Measurements from ENCODE around the gene ADM2. TPM values are rescaled to one million over a fixed set of nuclear protein-coding genes. Genes with fewer than 3 reads are reported as not detected.
"Not testable (repeated sequence)": the region's sequence is repeated elsewhere in the genome, so short reads cannot be mapped to it uniquely, and the experiment has no call there.

The ADM2 gene
- 10 to 100 TPM in 2 of 4 donors, 1 to 10 TPM in 2; 2.2 to 14.7 (median 8.7) TPM for polyA plus RNA-seq
- long read RNA-seq, donor 1, full-length matches to known transcripts, result 15 of 15 reads
- long read RNA-seq, donor 1, partial matches to known transcripts, result 0 of 15 reads
- long read RNA-seq, donor 1, other reads (novel, unspliced or antisense), result 0 of 15 reads
- long read RNA-seq, donor 2, full-length matches to known transcripts, result 1 of 1 reads
- long read RNA-seq, donor 2, partial matches to known transcripts, result 0 of 1 reads
- long read RNA-seq, donor 2, other reads (novel, unspliced or antisense), result 0 of 1 reads
- long read RNA-seq, donor 3, full-length matches to known transcripts, result 5 of 5 reads
- long read RNA-seq, donor 3, partial matches to known transcripts, result 0 of 5 reads
- long read RNA-seq, donor 3, other reads (novel, unspliced or antisense), result 0 of 5 reads
- long read RNA-seq, donor 4, result 0 reads
- long read RNA-seq, donor 5, full-length matches to known transcripts, result 2 of 2 reads
- long read RNA-seq, donor 5, partial matches to known transcripts, result 0 of 2 reads
- long read RNA-seq, donor 5, other reads (novel, unspliced or antisense), result 0 of 2 reads
- long read RNA-seq, donor 6, full-length matches to known transcripts, result 2 of 2 reads
- long read RNA-seq, donor 6, partial matches to known transcripts, result 0 of 2 reads
- long read RNA-seq, donor 6, other reads (novel, unspliced or antisense), result 0 of 2 reads
- long read RNA-seq, donor 7, result 0 reads
- long read RNA-seq, donor 8, result 0 reads
- long read RNA-seq, donor 9, full-length matches to known transcripts, result 1 of 1 reads
- long read RNA-seq, donor 9, partial matches to known transcripts, result 0 of 1 reads
- long read RNA-seq, donor 9, other reads (novel, unspliced or antisense), result 0 of 1 reads
- long read RNA-seq, donor 10, result 0 reads

GRCh38 chr22:50481440-50482106, at the start of gene ADM2:
TSS of gene ADM2 (plus strand) at chr22:50481543. CDS start at chr22:50481848, 305 bp downstream.
- Histone ChIP-seq H3K27me3 (ENCODE audit: control insufficient read depth in 3 of 3, insufficient read depth in 3 of 3, low read length in 3 of 3) (peaks cover 0 to 37% (median 2%) of the 10 kb centered on the region in 3 donors), H3K27ac (ENCODE audit: low read depth in 1 of 3, low read length in 2 of 3) (peak within 1 kb of the TSS; percentile 54 to 70 (median 67))
- WGBS, 3 donors, result 3 to 6% (median 5%) methylated on average over 26 to 70 of the region's 70 CpGs

GRCh38 chr22:50432131-50432876, 49.0 kb upstream of the ADM2 start:
- H3K27ac ChIP-seq (ENCODE audit: low read depth in 1 of 3, low read length in 2 of 3), result no peak overlapping the region
- H3K27me3 ChIP-seq (ENCODE audit: control insufficient read depth in 3 of 3, insufficient read depth in 3 of 3, low read length in 3 of 3), result no peaks in the 10 kb centered on the region
- H3K9me3 ChIP-seq (ENCODE audit: control insufficient read depth in 2 of 2, insufficient read depth in 1 of 2, low read depth in 1 of 2, low read length in 1 of 2), result peaks cover 0 to 3% of the 10 kb centered on the region in 2 donors
- H3K4me1 ChIP-seq (ENCODE audit: control insufficient read depth in 3 of 3, insufficient read depth in 2 of 3, low read depth in 1 of 3, low read length in 2 of 3), result no peaks in the 10 kb centered on the region
- peaks cover 29 to 75% (median 29%) of the 10 kb centered on the region in 3 donors for H3K36me3 ChIP-seq (ENCODE audit: control insufficient read depth in 3 of 3, insufficient read depth in 2 of 3, low read depth in 1 of 3, low read length in 3 of 3)
- FAIRE-seq (no peak), DNase-seq (no peak)
- H3K4me3 ChIP-seq (ENCODE audit: low read depth in 1 of 3, low read length in 3 of 3), result no peak overlapping the region
- 95 to 96% (median 96%) methylated on average over 35 of the region's 35 CpGs for WGBS, 3 donors

More at GRCh38 chr22:50481440-50482106, at the start of gene ADM2:
- peaks cover 0 to 32% (median 3%) of the 10 kb centered on the region in 3 donors for H3K4me1 ChIP-seq (ENCODE audit: control insufficient read depth in 3 of 3, insufficient read depth in 2 of 3, low read depth in 1 of 3, low read length in 2 of 3)
- H3K4me3 ChIP-seq (ENCODE audit: low read depth in 1 of 3, low read length in 3 of 3), result peak within 1 kb of the TSS; percentile 61 to 81 (median 63)
- H3K36me3 ChIP-seq (ENCODE audit: control insufficient read depth in 3 of 3, insufficient read depth in 2 of 3, low read depth in 1 of 3, low read length in 3 of 3), result peaks cover 0 to 20% (median 0%) of the 10 kb centered on the region in 3 donors
- FAIRE-seq (no peak), DNase-seq (peak; percentile 43 to 76)
- H3K9me3 ChIP-seq (ENCODE audit: control insufficient read depth in 2 of 2, insufficient read depth in 1 of 2, low read depth in 1 of 2, low read length in 1 of 2), result no peaks in the 10 kb centered on the region

- 90 to 97% (median 96%) methylated on average over 10 to 18 of the region's 24 CpGs for WGBS, 3 donors
- not testable (repeated sequence) for DNase-seq; FAIRE-seq; H3K27ac ChIP-seq (ENCODE audit: low read depth in 1 of 3, low read length in 2 of 3); H3K9me3 ChIP-seq (ENCODE audit: control insufficient read depth in 2 of 2, insufficient read depth in 1 of 2, low read depth in 1 of 2, low read length in 1 of 2); H3K4me1 ChIP-seq (ENCODE audit: control insufficient read depth in 3 of 3, insufficient read depth in 2 of 3, low read depth in 1 of 3, low read length in 2 of 3); H3K4me3 ChIP-seq (ENCODE audit: low read depth in 1 of 3, low read length in 3 of 3); H3K27me3 ChIP-seq (ENCODE audit: control insufficient read depth in 3 of 3, insufficient read depth in 3 of 3, low read length in 3 of 3)
- H3K36me3 ChIP-seq (ENCODE audit: control insufficient read depth in 3 of 3, insufficient read depth in 2 of 3, low read depth in 1 of 3, low read length in 3 of 3), result peaks cover 31 to 75% (median 31%) of the 10 kb centered on the region in 3 donors
These were observed 48.3 kb upstream of the ADM2 start for GRCh38 chr22:50432877-50433510.

GRCh38 chr22:50434849-50435248, 46.5 kb upstream of the ADM2 start:
- DNase-seq, result no peak
- no peak overlapping the region for H3K4me3 ChIP-seq (ENCODE audit: low read depth in 1 of 3, low read length in 3 of 3)
- FAIRE-seq, result no peak

GRCh38 chr22:50435291-50436014, 45.9 kb upstream of the ADM2 start:
- FAIRE-seq (no peak), DNase-seq (no peak)
- no peak overlapping the region for H3K4me3 ChIP-seq (ENCODE audit: low read depth in 1 of 3, low read length in 3 of 3)
- no peaks in the 10 kb centered on the region for H3K9me3 ChIP-seq (ENCODE audit: control insufficient read depth in 2 of 2, insufficient read depth in 1 of 2, low read depth in 1 of 2, low read length in 1 of 2)
- no peaks in the 10 kb centered on the region for H3K27me3 ChIP-seq (ENCODE audit: control insufficient read depth in 3 of 3, insufficient read depth in 3 of 3, low read length in 3 of 3)
- H3K36me3 ChIP-seq (ENCODE audit: control insufficient read depth in 3 of 3, insufficient read depth in 2 of 3, low read depth in 1 of 3, low read length in 3 of 3), result peaks cover 26 to 83% (median 29%) of the 10 kb centered on the region in 3 donors
- H3K4me1 ChIP-seq (ENCODE audit: control insufficient read depth in 3 of 3, insufficient read depth in 2 of 3, low read depth in 1 of 3, low read length in 2 of 3), result no peaks in the 10 kb centered on the region
- no peak overlapping the region for H3K27ac ChIP-seq (ENCODE audit: low read depth in 1 of 3, low read length in 2 of 3)
- WGBS, 3 donors, result 79 to 87% (median 85%) methylated on average over 20 of the region's 20 CpGs

More at GRCh38 chr22:50434849-50435248, 46.5 kb upstream of the ADM2 start:
- 87 to 90% (median 89%) methylated on average over 24 of the region's 24 CpGs for WGBS, 3 donors
- H3K36me3 ChIP-seq (ENCODE audit: control insufficient read depth in 3 of 3, insufficient read depth in 2 of 3, low read depth in 1 of 3, low read length in 3 of 3), result peaks cover 29 to 81% (median 33%) of the 10 kb centered on the region in 3 donors
- no peak overlapping the region for H3K27ac ChIP-seq (ENCODE audit: low read depth in 1 of 3, low read length in 2 of 3)
- H3K4me1 ChIP-seq (ENCODE audit: control insufficient read depth in 3 of 3, insufficient read depth in 2 of 3, low read depth in 1 of 3, low read length in 2 of 3), result no peaks in the 10 kb centered on the region
- H3K9me3 ChIP-seq (ENCODE audit: control insufficient read depth in 2 of 2, insufficient read depth in 1 of 2, low read depth in 1 of 2, low read length in 1 of 2), result no peaks in the 10 kb centered on the region
- no peaks in the 10 kb centered on the region for H3K27me3 ChIP-seq (ENCODE audit: control insufficient read depth in 3 of 3, insufficient read depth in 3 of 3, low read length in 3 of 3)

GRCh38 chr22:50436015-50436830, 45.1 kb upstream of the ADM2 start:
- Histone ChIP-seq H3K27ac (ENCODE audit: low read depth in 1 of 3, low read length in 2 of 3) (no peak overlapping the region), H3K4me3 (ENCODE audit: low read depth in 1 of 3, low read length in 3 of 3) (no peak overlapping the region), H3K9me3 (ENCODE audit: control insufficient read depth in 2 of 2, insufficient read depth in 1 of 2, low read depth in 1 of 2, low read length in 1 of 2) (no peaks in the 10 kb centered on the region), H3K27me3 (ENCODE audit: control insufficient read depth in 3 of 3, insufficient read depth in 3 of 3, low read length in 3 of 3) (no peaks in the 10 kb centered on the region), H3K36me3 (ENCODE audit: control insufficient read depth in 3 of 3, insufficient read depth in 2 of 3, low read depth in 1 of 3, low read length in 3 of 3) (peaks cover 21 to 85% (median 29%) of the 10 kb centered on the region in 3 donors), H3K4me1 (ENCODE audit: control insufficient read depth in 3 of 3, insufficient read depth in 2 of 3, low read depth in 1 of 3, low read length in 2 of 3) (no peaks in the 10 kb centered on the region)
- DNase-seq (no peak), FAIRE-seq (no peak)
- WGBS, 3 donors, result 92 to 96% (median 92%) methylated on average over 33 to 37 of the region's 37 CpGs

Data from small intestine (tissue), 16 donors.